Natural killer cell (primary cell): ENCODE results near the gene CCNK. TPM values are rescaled to one million over a fixed set of nuclear protein-coding genes. Genes with fewer than 3 reads are reported as not detected.

Source experiments
- ATAC-seq, 3 donors: fragments of 150-1000 bp in 2 of 3; fragments of 200-7000 bp in 1 of 3; cut with Tn5 transposase; 1 replicate in 1 of 3; 2 replicates in 2 of 3; pipeline ENCODE4 v1.10.0; 2021; ENCODE audit warnings: mild to moderate bottlenecking in 2 of 3, moderate library complexity in 2 of 3
- DNase-seq, 2 donors: peaks; one replicate each; pipeline versions ENCODE4 v3.0.0 to v3.0.0-alpha.2; 2013 to 2021; ENCODE audit warnings: mixed read lengths in 1 of 2
- H3K27ac ChIP-seq: one replicate; pipeline ENCODE4 v1.5.1; 2013; ENCODE audit warnings: mild to moderate bottlenecking, low read length
- H3K27me3 ChIP-seq: one replicate; pipeline ENCODE4 v1.6.1; 2013; ENCODE audit warnings: low read length; ENCODE audit not compliant: control insufficient read depth, insufficient read depth
- H3K36me3 ChIP-seq: one replicate; pipeline ENCODE4 v1.6.1; 2013; ENCODE audit warnings: low read length; ENCODE audit not compliant: control insufficient read depth, insufficient read depth
- H3K4me1 ChIP-seq: one replicate; pipeline ENCODE4 v1.6.1; 2013; ENCODE audit warnings: low read length; ENCODE audit not compliant: control insufficient read depth, insufficient read depth
- H3K4me3 ChIP-seq: one replicate; pipeline ENCODE4 v1.5.1; 2013; ENCODE audit warnings: low read length
- H3K9me3 ChIP-seq: one replicate; pipeline ENCODE4 v1.6.1; 2013; ENCODE audit warnings: low read length; ENCODE audit not compliant: control insufficient read depth, insufficient read depth
- H3K27ac Mint-ChIP-seq, 2 donors: one replicate each; pipeline ENCODE4 v1.8.0; 2022; ENCODE audit warnings: mild to moderate bottlenecking in 2 of 2, mixed read lengths in 2 of 2, moderate library complexity in 1 of 2
- H3K27me3 Mint-ChIP-seq, 2 donors: one replicate each; pipeline ENCODE4 v1.8.0; 2022; ENCODE audit warnings: low read depth in 2 of 2, mixed read lengths in 2 of 2
- H3K36me3 Mint-ChIP-seq: one replicate; pipeline ENCODE4 v1.8.0; 2022; ENCODE audit warnings: mixed read lengths
- H3K4me1 Mint-ChIP-seq, 2 donors: one replicate each; pipeline ENCODE4 v1.8.0; 2022; ENCODE audit warnings: mixed read lengths in 2 of 2
- H3K4me3 Mint-ChIP-seq: one replicate; pipeline ENCODE4 v1.8.0; 2022; ENCODE audit warnings: mild to moderate bottlenecking, moderate library complexity, mixed read lengths
- H3K9me3 Mint-ChIP-seq, 2 donors: one replicate each; pipeline ENCODE4 v1.8.0; 2022; ENCODE audit warnings: mixed read lengths in 2 of 2
- WGBS: methylation state at CpG from one replicate; pipeline ENCODE4 v1.1.7; 2013; ENCODE audit warnings: missing lambda C conversion rate; ENCODE audit not compliant: insufficient coverage; 5-methylcytosine and 5-hydroxymethylcytosine counted together
- intact Hi-C: fragments of 100-400 bp; cut with micrococcal nuclease; formaldehyde crosslinking; loops from one replicate; pipeline ENCODE4 v1.14.2; 2022
- total RNA-seq, 4 donors: library from RNA; stranded (reverse); fragments of 120-200 nt in 1 of 4; gene quantifications; one replicate each; pipeline versions ENCODE4 v1.2.3 to v1.2.4, GENCODE V29; 2013 to 2022
- TF ChIP-seq, protein P1 (sequence below): fragments of 200-600 bp; IDR thresholded peaks from one replicate; pipeline ENCODE4 v1.8.0; 2022; ENCODE audit warnings: antibody characterized with exemption

Gene CCNK
- total RNA-seq, 3 donors from 2014 or later (not counting 1 experiment from before 2014, with no cell fraction given), result 155 to 168 (median 165) TPM

- no peaks in the 10 kb centered on the region for H3K36me3 ChIP-seq
- TF ChIP-seq, protein P1, sequence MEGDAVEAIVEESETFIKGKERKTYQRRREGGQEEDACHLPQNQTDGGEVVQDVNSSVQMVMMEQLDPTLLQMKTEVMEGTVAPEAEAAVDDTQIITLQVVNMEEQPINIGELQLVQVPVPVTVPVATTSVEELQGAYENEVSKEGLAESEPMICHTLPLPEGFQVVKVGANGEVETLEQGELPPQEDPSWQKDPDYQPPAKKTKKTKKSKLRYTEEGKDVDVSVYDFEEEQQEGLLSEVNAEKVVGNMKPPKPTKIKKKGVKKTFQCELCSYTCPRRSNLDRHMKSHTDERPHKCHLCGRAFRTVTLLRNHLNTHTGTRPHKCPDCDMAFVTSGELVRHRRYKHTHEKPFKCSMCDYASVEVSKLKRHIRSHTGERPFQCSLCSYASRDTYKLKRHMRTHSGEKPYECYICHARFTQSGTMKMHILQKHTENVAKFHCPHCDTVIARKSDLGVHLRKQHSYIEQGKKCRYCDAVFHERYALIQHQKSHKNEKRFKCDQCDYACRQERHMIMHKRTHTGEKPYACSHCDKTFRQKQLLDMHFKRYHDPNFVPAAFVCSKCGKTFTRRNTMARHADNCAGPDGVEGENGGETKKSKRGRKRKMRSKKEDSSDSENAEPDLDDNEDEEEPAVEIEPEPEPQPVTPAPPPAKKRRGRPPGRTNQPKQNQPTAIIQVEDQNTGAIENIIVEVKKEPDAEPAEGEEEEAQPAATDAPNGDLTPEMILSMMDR, result no peak
- ATAC-seq, result no peak
- H3K9me3 ChIP-seq, result no peaks in the 10 kb centered on the region
- WGBS, result 47% methylated on average over 5 of the region's 5 CpGs
- Mint-ChIP-seq H3K4me3 (no peak overlapping the region), H3K27me3 (no peaks in the 10 kb centered on the region), H3K9me3 (no peaks in the 10 kb centered on the region), H3K36me3 (no peaks in the 10 kb centered on the region), H3K4me1 (no peaks in the 10 kb centered on the region), H3K27ac (no peak overlapping the region)
- H3K27ac ChIP-seq, result no peak overlapping the region
- no peak for DNase-seq
- no peaks in the 10 kb centered on the region for H3K27me3 ChIP-seq
- intact Hi-C loops, result no loop called here
- H3K4me3 ChIP-seq, result no peak overlapping the region
- H3K4me1 ChIP-seq, result no peaks in the 10 kb centered on the region
Observed at GRCh38 chr14:99538733-99539132, 57.5 kb downstream of the CCNK start.

DNA sequence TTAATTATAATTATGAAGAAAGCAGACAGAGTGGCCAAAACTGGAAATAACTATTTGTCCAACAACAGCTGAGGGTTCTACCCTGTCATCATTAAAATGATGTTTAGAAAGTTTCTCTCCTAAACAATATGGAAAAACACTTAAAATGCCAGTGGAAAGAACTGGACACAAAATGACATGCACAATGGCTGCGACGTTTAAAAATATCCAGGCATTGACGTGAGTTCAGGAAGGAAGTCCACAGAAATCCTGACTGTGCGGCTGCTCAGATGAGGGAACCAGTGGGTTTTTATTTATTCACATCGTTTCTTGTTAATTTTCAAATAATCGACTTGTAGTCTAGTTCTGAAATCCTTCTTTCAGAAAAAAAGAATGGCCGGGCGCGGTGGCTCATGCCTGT is 58.3 kb downstream of the CCNK start:
- no peaks in the 10 kb centered on the region for H3K36me3 ChIP-seq
- DNase-seq (no peak), ATAC-seq (no peak)
- H3K9me3 Mint-ChIP-seq, result no peaks in the 10 kb centered on the region
- TF ChIP-seq, protein P1, result no peak
- no peaks in the 10 kb centered on the region for H3K9me3 ChIP-seq
- 44% methylated on average over 9 of the region's 9 CpGs for WGBS
- no peaks in the 10 kb centered on the region for H3K36me3 Mint-ChIP-seq
- H3K4me1 ChIP-seq, result no peaks in the 10 kb centered on the region
- intact Hi-C loops, result no loop called here
- no peak overlapping the region for H3K4me3 Mint-ChIP-seq
- no peaks in the 10 kb centered on the region for H3K27me3 ChIP-seq
- no peaks in the 10 kb centered on the region for H3K27me3 Mint-ChIP-seq
- no peak overlapping the region for H3K4me3 ChIP-seq
- H3K27ac ChIP-seq, result no peak overlapping the region
- H3K4me1 Mint-ChIP-seq, result no peaks in the 10 kb centered on the region
- H3K27ac Mint-ChIP-seq, result no peak overlapping the region

DNA sequence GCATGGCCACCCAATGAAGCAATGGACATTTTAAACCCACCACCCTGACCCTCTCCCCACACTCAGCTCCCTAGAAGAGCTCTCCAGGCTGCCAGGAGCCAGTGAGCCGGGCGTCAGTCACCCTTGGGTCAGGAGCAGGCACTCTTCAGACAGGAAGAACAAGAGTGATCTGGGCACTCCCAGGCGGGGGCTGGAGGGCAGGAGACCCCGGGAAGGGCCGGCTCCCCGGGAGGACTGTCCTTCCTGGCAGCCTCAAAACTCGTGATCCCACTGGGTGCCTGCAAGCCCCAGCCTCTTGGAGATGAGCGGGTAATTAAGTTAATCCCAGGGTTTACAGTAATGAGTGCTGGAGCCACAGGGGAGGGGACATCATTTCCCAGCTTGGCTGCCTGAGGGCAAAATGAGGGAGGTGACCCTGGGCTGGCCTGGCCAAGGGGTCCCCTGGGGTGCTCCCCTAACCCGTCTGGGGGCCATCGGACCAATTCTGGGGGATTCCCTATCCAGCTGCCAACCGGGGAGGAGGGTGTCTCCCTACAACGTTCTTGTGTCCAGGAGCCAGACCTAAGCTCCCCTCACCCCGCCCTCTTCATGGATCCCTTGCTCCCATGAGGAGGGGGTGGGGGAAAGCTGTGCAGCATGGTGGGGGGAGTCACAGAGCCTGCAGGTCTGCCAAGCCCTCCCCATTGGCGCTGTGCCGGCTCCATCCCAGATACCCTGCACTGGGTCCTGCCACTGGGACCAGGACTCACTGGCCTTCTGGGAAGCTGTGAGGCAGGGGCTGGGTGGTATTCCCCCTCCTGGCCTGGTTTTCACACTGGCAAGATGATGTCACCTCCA is 59.2 kb downstream of the CCNK start:
- Histone ChIP-seq H3K4me3 (no peak overlapping the region), H3K9me3 (no peaks in the 10 kb centered on the region), H3K36me3 (no peaks in the 10 kb centered on the region), H3K4me1 (no peaks in the 10 kb centered on the region), H3K27ac (no peak overlapping the region), H3K27me3 (no peaks in the 10 kb centered on the region)
- no peak overlapping the region for H3K4me3 Mint-ChIP-seq
- H3K27ac Mint-ChIP-seq, result no peak overlapping the region
- TF ChIP-seq, protein P1, result no peak
- ATAC-seq (no peak), DNase-seq (no peak)
- no peaks in the 10 kb centered on the region for H3K36me3 Mint-ChIP-seq
- no peaks in the 10 kb centered on the region for H3K9me3 Mint-ChIP-seq
- H3K27me3 Mint-ChIP-seq, result peaks cover 0 to 2% of the 10 kb centered on the region in 2 donors
- H3K4me1 Mint-ChIP-seq, result no peaks in the 10 kb centered on the region
- intact Hi-C loops, result no loop called here
- WGBS, result 85% methylated on average over 12 of the region's 15 CpGs

DNA sequence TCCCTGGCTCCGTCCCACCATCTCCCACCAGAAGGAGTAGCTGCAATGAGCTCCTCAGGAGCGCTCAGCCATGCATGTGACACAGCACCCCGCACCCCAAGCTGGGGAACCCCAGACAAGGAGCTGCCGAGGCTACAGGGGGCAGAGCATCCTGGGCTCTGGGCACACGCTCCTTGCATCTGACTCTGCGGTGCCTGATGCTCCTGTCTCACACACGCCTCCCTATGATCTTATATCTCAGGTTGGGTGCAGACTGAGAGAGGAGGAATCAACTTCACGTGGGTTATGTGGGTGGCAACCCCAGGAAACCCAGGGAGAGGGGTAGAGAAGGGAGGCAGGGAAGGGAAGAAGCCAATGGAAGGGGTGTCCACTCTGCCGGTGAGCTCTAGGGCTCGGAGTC is 60.0 kb downstream of the CCNK start:
- DNase-seq (no peak), ATAC-seq (no peak)
- Mint-ChIP-seq H3K4me3 (no peak overlapping the region), H3K27ac (no peak overlapping the region), H3K27me3 (peaks cover 0 to 2% of the 10 kb centered on the region in 2 donors), H3K4me1 (no peaks in the 10 kb centered on the region), H3K9me3 (no peaks in the 10 kb centered on the region), H3K36me3 (no peaks in the 10 kb centered on the region)
- intact Hi-C loops, result no loop called here
- H3K9me3 ChIP-seq, result no peaks in the 10 kb centered on the region
- 63% methylated on average over 9 of the region's 10 CpGs for WGBS
- TF ChIP-seq, protein P1, result no peak
- no peak overlapping the region for H3K4me3 ChIP-seq
- H3K27ac ChIP-seq, result no peak overlapping the region
- H3K4me1 ChIP-seq, result no peaks in the 10 kb centered on the region
- no peaks in the 10 kb centered on the region for H3K27me3 ChIP-seq
- H3K36me3 ChIP-seq, result no peaks in the 10 kb centered on the region
